IMR-90 (cell line): ENCODE measurements around the gene GPC2. TPM values are rescaled to one million over a fixed set of nuclear protein-coding genes. Genes with fewer than 3 reads are reported as not detected.
A peak's percentile ranks its signal among the peaks of the same experiment; 100 is the strongest.

ENCODE experiments used
- ATAC-seq: fragments of 200-7000 bp; cut with Tn5 transposase; 2 replicates; pipeline ENCODE4 v1.9.1; 2020; ENCODE audit warnings: low read depth, mild to moderate bottlenecking, moderate library complexity
- BruUV-seq: library from RNA; stranded (reverse); fragments of 400-500 nt; replicated peaks from 2 replicates; lab custom pipeline; 2021; lab: Mats Ljungman, UMichigan
- CTCF ChIA-PET: fragments of 300-600 bp; formaldehyde crosslinking; extraction: SDS; loops from one replicate; lab custom pipeline; 2021; ENCODE audit warnings: antibody characterized with exemption; lab: Yijun Ruan, JAX
- POLR2A ChIA-PET: fragments of 300-600 bp; sonication (Branson Sonifier 250); formaldehyde crosslinking; loops from one replicate; lab custom pipeline; 2022; ENCODE audit warnings: antibody characterized with exemption; ENCODE audit not compliant: unreplicated experiment; lab: Charles Lee
- DNase-seq: peaks from one replicate; pipeline ENCODE4 v3.0.0; 2013
- H2AFZ ChIP-seq: replicated peaks from 2 replicates; pipeline ENCODE3; 2013; ENCODE audit warnings: low read length, mild to moderate bottlenecking; ENCODE audit not compliant: poor library complexity
- H2AK5ac ChIP-seq: 2 replicates; pipeline ENCODE4 v1.6.1; 2013; ENCODE audit warnings: low read depth, low read length, inconsistent platforms
- H2AK9ac ChIP-seq: replicated peaks from 2 replicates; pipeline ENCODE3; 2013; ENCODE audit warnings: mild to moderate bottlenecking, low read depth, low read length, moderate library complexity; ENCODE audit not compliant: poor library complexity
- H2BK120ac ChIP-seq: 2 replicates; pipeline ENCODE4 v1.6.1; 2013; ENCODE audit warnings: low read depth, low read length, inconsistent platforms
- H2BK15ac ChIP-seq: 3 replicates; pipeline ENCODE4 v1.6.1; 2013; ENCODE audit warnings: low read depth, low read length, inconsistent platforms
- H2BK20ac ChIP-seq: 2 replicates; pipeline ENCODE4 v1.6.1; 2013; ENCODE audit warnings: low read depth, mild to moderate bottlenecking, inconsistent platforms, low read length, moderate library complexity
- H2BK5ac ChIP-seq: 2 replicates; pipeline ENCODE4 v1.6.1; 2013; ENCODE audit warnings: mild to moderate bottlenecking, low read depth, low read length, inconsistent platforms; ENCODE audit not compliant: poor library complexity, severe bottlenecking
- H3K14ac ChIP-seq: replicated peaks from 2 replicates; pipeline ENCODE4 v1.6.1; 2013; ENCODE audit warnings: low read depth, low read length, inconsistent platforms
- H3K18ac ChIP-seq: 2 replicates; pipeline ENCODE4 v1.6.1; 2013; ENCODE audit warnings: low read depth, low read length, control low read depth
- H3K23ac ChIP-seq: 2 replicates; pipeline ENCODE4 v1.6.1; 2013; ENCODE audit warnings: low read depth, low read length, inconsistent platforms
- H3K27ac ChIP-seq: 2 replicates; pipeline ENCODE4 v1.5.1; 2013; ENCODE audit warnings: mild to moderate bottlenecking, control low read depth, low read length; ENCODE audit not compliant: insufficient read depth
- H3K27me3 ChIP-seq: 2 replicates; pipeline ENCODE4 v1.6.1; 2013; ENCODE audit warnings: low read length; ENCODE audit not compliant: control insufficient read depth, insufficient read depth
- H3K36me3 ChIP-seq: 2 replicates; pipeline ENCODE4 v1.6.1; 2013; ENCODE audit warnings: low read length, mixed read lengths; ENCODE audit not compliant: control insufficient read depth, insufficient read depth
- H3K4ac ChIP-seq: 2 replicates; pipeline ENCODE4 v1.6.1; 2013; ENCODE audit warnings: low read depth, low read length, inconsistent platforms
- H3K4me1 ChIP-seq: 2 replicates; pipeline ENCODE4 v1.6.1; 2013; ENCODE audit warnings: low read length, mixed read lengths; ENCODE audit not compliant: control insufficient read depth, insufficient read depth
- H3K4me2 ChIP-seq: 2 replicates; pipeline ENCODE4 v1.6.1; 2013; ENCODE audit warnings: low read depth, mild to moderate bottlenecking, control low read depth, low read length, moderate library complexity
- H3K4me3 ChIP-seq: 2 replicates; pipeline ENCODE4 v1.5.1; 2013; ENCODE audit warnings: low read depth, mild to moderate bottlenecking, control low read depth, low read length, moderate library complexity; ENCODE audit not compliant: insufficient read depth
- H3K56ac ChIP-seq: 2 replicates; pipeline ENCODE4 v1.6.1; 2013; ENCODE audit warnings: low read length, inconsistent platforms; ENCODE audit not compliant: insufficient read depth; ENCODE audit errors: extremely low read depth
- H3K79me1 ChIP-seq, 2 experiments: 2 replicates each; pipeline ENCODE4 v1.6.1; 2013; ENCODE audit warnings: low read length in 2 of 2, inconsistent platforms in 1 of 2, low read depth in 1 of 2
- H3K9ac ChIP-seq: 2 replicates; pipeline ENCODE4 v1.6.1; 2013; ENCODE audit warnings: low read depth, low read length, control low read depth
- H3K9me1 ChIP-seq: 2 replicates; pipeline ENCODE4 v1.6.1; 2013; ENCODE audit warnings: low read length, inconsistent platforms; ENCODE audit not compliant: insufficient read depth
- H3K9me3 ChIP-seq: 2 replicates; pipeline ENCODE4 v1.6.1; 2013; ENCODE audit warnings: low read length; ENCODE audit not compliant: control insufficient read depth, insufficient read depth
- H4K20me1 ChIP-seq: 2 replicates; pipeline ENCODE4 v1.6.1; 2013; ENCODE audit warnings: low read length, inconsistent platforms; ENCODE audit not compliant: insufficient read depth
- H4K5ac ChIP-seq: 2 replicates; pipeline ENCODE4 v1.6.1; 2013; ENCODE audit warnings: mild to moderate bottlenecking, low read depth, low read length, control low read depth
- H4K8ac ChIP-seq, 2 experiments: 2 replicates each; pipeline ENCODE4 v1.6.1; 2013; ENCODE audit warnings: low read depth in 2 of 2, low read length in 2 of 2, control low read depth in 1 of 2, inconsistent platforms in 1 of 2
- H4K91ac ChIP-seq: 2 replicates; pipeline ENCODE4 v1.6.1; 2013; ENCODE audit warnings: low read depth, low read length, inconsistent platforms; ENCODE audit not compliant: insufficient read depth
- BHLHE40 ChIP-seq: fragments of 150-350 bp; IDR thresholded peaks from 2 replicates; pipeline ENCODE4 v1.6.1; 2016; ENCODE audit warnings: mild to moderate bottlenecking, low read depth, low read length
- FOS ChIP-seq: fragments of 150-350 bp; IDR thresholded peaks from 2 replicates; pipeline ENCODE4 v1.6.1; 2016; ENCODE audit warnings: low read depth, low read length
- MAZ ChIP-seq: IDR thresholded peaks from 2 replicates; pipeline ENCODE4 v1.6.1; 2012; ENCODE audit warnings: low read depth, mild to moderate bottlenecking, low read length, improper control_type of control experiment, moderate library complexity, borderline replicate concordance
- RCOR1 ChIP-seq: IDR thresholded peaks from 2 replicates; pipeline ENCODE4 v1.6.1; 2012; ENCODE audit warnings: mild to moderate bottlenecking, low read length, improper control_type of control experiment; ENCODE audit not compliant: insufficient replicate concordance
- SMC3 ChIP-seq: fragments of 150-350 bp; IDR thresholded peaks from 2 replicates; pipeline ENCODE4 v1.6.1; 2016; ENCODE audit warnings: low read depth, mild to moderate bottlenecking, antibody characterized with exemption, low read length, moderate library complexity
- WGBS, 2 experiments: methylation state at CpG; one replicate each; pipeline versions ENCODE4 v1.1.5 to v1.1.7; 2013; ENCODE audit warnings: missing lambda C conversion rate in 2 of 2; ENCODE audit not compliant: insufficient read length in 1 of 2; ENCODE audit errors: extremely low coverage in 2 of 2; 5-methylcytosine and 5-hydroxymethylcytosine counted together
- dilution Hi-C: fragments of 300-500 bp; cut with HindIII; formaldehyde crosslinking; loops from one replicate; pipeline ENCODE4 v1.14.3; 2018; ENCODE audit warnings: low sequenced_read_pairs; ENCODE audit not compliant: unreplicated experiment
- in situ Hi-C: fragments of 300-500 bp; cut with MboI; formaldehyde crosslinking; loops from 3 replicates; pipeline ENCODE4 v1.14.3; 2019; ENCODE audit warnings: low sequenced_read_pairs, inconsistent platforms, mixed read lengths
- intact Hi-C: fragments of 100-400 bp; cut with micrococcal nuclease; formaldehyde crosslinking; loops from 2 replicates; pipeline ENCODE4 v1.10.0; 2022
- polyA plus RNA-seq, 3 experiments: library from polyadenylated mRNA; depleted of rRNA; stranded (reverse); fragments of >200 nt; gene quantifications; 2 replicates each; pipeline ENCODE4 v1.2.3, GENCODE V29; 2012; ENCODE audit warnings: low replicate concordance in 1 of 3
- total RNA-seq: library from RNA; depleted of rRNA; stranded (reverse); fragments of >200 nt; gene quantifications from 2 replicates; pipeline ENCODE4 v1.2.3, GENCODE V29; 2012
- TF ChIP-seq, protein P1 (sequence below): conservative IDR thresholded peaks from 2 replicates; pipeline ENCODE4 v1.5.1; 2012; ENCODE audit warnings: mild to moderate bottlenecking, low read depth, low read length, improper control_type of control experiment

The GPC2 gene
- total and polyA plus RNA-seq, 2 of the 4 experiments (the other 2 are of a cell fraction): 1.8 to 6.0 TPM

DNA sequence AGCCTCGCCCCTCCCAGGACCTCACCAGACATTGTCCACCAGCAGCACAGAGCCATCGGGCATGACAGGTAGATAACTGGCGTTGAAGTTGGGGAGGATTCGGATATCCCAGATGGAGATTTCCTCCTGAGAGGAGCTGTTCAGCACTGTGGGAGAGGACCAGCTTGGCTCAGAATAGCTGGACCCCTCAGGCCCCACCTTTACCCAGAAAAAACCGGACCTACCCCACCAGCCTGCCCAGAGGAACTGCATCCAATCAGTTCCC lies 20.2 kb downstream of the GPC2 start:
- Histone ChIP-seq H2AK5ac (no peak overlapping the region), H3K23ac (peak overlapping the region; percentile 70; the same call in 1 of the 2 replicates), H4K91ac (no peak overlapping the region), H3K4me2 (peak overlapping the region; percentile 78; the same call in 1 of the 2 replicates), H3K56ac (no peak overlapping the region), H3K9me1 (peaks cover 2% of the 10 kb centered on the region; the same call in 1 of the 2 replicates), H2AFZ (no peak overlapping the region), H3K9ac (0 out of 2 replicates have a peak overlapping the region, but pooled peaks have one; percentile 7), H3K18ac (no peak overlapping the region), H2BK5ac (no peak overlapping the region), H3K4me1 (peaks cover 6% of the 10 kb centered on the region), H3K14ac (no peak overlapping the region), H2BK120ac (no peak overlapping the region), H4K20me1 (peaks cover 23% of the 10 kb centered on the region), H3K27me3 (no peaks in the 10 kb centered on the region), H3K4me3 (no peak overlapping the region), H4K8ac (no peak overlapping the region), H2BK20ac (no peak overlapping the region), H3K4ac (no peak overlapping the region), H4K5ac (no peak overlapping the region), H3K27ac (no peak overlapping the region), H3K36me3 (peaks cover 39% of the 10 kb centered on the region), H3K79me1 (peaks cover 19 to 60% of the 10 kb centered on the region in 2 experiments), H2AK9ac (no peak overlapping the region), H3K9me3 (no peaks in the 10 kb centered on the region), H2BK15ac (no peak overlapping the region)
- no TSS peak for BruUV-seq
- WGBS, 2 experiments: no CpG with 5 or more reads among the region's 5 CpGs
- no peak for ATAC-seq
- TF ChIP-seq, protein P1, sequence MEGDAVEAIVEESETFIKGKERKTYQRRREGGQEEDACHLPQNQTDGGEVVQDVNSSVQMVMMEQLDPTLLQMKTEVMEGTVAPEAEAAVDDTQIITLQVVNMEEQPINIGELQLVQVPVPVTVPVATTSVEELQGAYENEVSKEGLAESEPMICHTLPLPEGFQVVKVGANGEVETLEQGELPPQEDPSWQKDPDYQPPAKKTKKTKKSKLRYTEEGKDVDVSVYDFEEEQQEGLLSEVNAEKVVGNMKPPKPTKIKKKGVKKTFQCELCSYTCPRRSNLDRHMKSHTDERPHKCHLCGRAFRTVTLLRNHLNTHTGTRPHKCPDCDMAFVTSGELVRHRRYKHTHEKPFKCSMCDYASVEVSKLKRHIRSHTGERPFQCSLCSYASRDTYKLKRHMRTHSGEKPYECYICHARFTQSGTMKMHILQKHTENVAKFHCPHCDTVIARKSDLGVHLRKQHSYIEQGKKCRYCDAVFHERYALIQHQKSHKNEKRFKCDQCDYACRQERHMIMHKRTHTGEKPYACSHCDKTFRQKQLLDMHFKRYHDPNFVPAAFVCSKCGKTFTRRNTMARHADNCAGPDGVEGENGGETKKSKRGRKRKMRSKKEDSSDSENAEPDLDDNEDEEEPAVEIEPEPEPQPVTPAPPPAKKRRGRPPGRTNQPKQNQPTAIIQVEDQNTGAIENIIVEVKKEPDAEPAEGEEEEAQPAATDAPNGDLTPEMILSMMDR: no peak
- TF ChIP-seq RCOR1: no peak
- TF ChIP-seq BHLHE40: no peak
- TF ChIP-seq FOS: no peak
- no peak for TF ChIP-seq MAZ
- no peak for TF ChIP-seq SMC3
- no peak for DNase-seq
- POLR2A ChIA-PET: interaction anchor here (1.2 kb wide), 1 partner anchor 8 kb away, joined by 3 read pairs; the partner anchor contains the start of gene LAMTOR4
- dilution Hi-C loops (no loop called here), intact Hi-C loops (no loop called here), in situ Hi-C loops (no loop called here)
- CTCF ChIA-PET: interaction anchor here (1.0 kb wide), 1 partner anchor 8 kb away, joined by 3 read pairs; the partner anchor contains the start of gene LAMTOR4
